Tibial nerve (tissue), 4 donors: ENCODE measurements around the gene PROB1. TPM values are rescaled to one million over a fixed set of nuclear protein-coding genes. Genes with fewer than 3 reads are reported as not detected.

Source experiments
- DNase-seq, 2 donors: peaks; one replicate each; pipeline ENCODE4 v3.0.0-alpha.2; 2019; ENCODE audit warnings: low spot score in 2 of 2
- H3K27ac ChIP-seq, 4 donors: fragments of 200-600 bp; sonication (generic) in 3 of 4; one replicate each; pipeline ENCODE4 v1.5.1; 2017 to 2019; ENCODE audit warnings: mild to moderate bottlenecking in 1 of 4
- H3K27me3 ChIP-seq, 2 donors: fragments of 200-600 bp; sonication (generic) in 1 of 2; one replicate each; pipeline versions ENCODE4 v1.5.1 to v1.6.0; 2017 to 2019
- H3K36me3 ChIP-seq, 3 donors: fragments of 200-600 bp; sonication (generic); one replicate each; pipeline ENCODE4 v1.5.1; 2018 to 2019
- H3K4me1 ChIP-seq, 4 donors: fragments of 200-600 bp; sonication (generic) in 3 of 4; one replicate each; pipeline ENCODE4 v1.5.1; 2017 to 2019
- H3K4me3 ChIP-seq, 4 donors: fragments of 200-600 bp; sonication (generic) in 3 of 4; one replicate each; pipeline ENCODE4 v1.5.1; 2017 to 2019; ENCODE audit warnings: mild to moderate bottlenecking in 1 of 4, moderate library complexity in 1 of 4
- H3K9me3 ChIP-seq, 4 donors: fragments of 200-600 bp; sonication (generic) in 3 of 4; one replicate each; pipeline ENCODE4 v1.5.1; 2017 to 2019
- EP300 ChIP-seq, 2 donors: sonication (generic); formaldehyde crosslinking; IDR thresholded peaks; one replicate each; pipeline ENCODE4 v1.6.1; 2017; ENCODE audit warnings: antibody characterized with exemption in 2 of 2, mild to moderate bottlenecking in 1 of 2
- POLR2A ChIP-seq, 2 donors: fragments of 450-650 bp; IDR thresholded peaks; one replicate each; pipeline ENCODE4 v1.6.1; 2017; ENCODE audit warnings: antibody characterized with exemption in 2 of 2, mild to moderate bottlenecking in 2 of 2, moderate library complexity in 2 of 2
- WGBS, 2 donors: methylation state at CpG; one replicate each; pipeline ENCODE4 v1.1.5; 2018; 5-methylcytosine and 5-hydroxymethylcytosine counted together
- total RNA-seq, 4 donors: library from RNA; depleted of rRNA; stranded (reverse); fragments of >200 nt; gene quantifications; one replicate each; pipeline ENCODE4 v1.1.0, GENCODE V29; 2016
- TF ChIP-seq, protein P1 (sequence below), 5 experiments: fragments of 200-600 bp in 3 of 5; fragments of 450-650 bp in 2 of 5; sonication (generic) in 3 of 5; IDR thresholded peaks; one replicate each; pipeline ENCODE4 v1.5.1; 2016 to 2019; ENCODE audit warnings: antibody characterized with exemption in 5 of 5, mild to moderate bottlenecking in 3 of 5, moderate library complexity in 2 of 5

PROB1 gene
- total RNA-seq, 4 donors from 2014 or later = 0.63 to 3.6 (median 1.3) TPM

DNA sequence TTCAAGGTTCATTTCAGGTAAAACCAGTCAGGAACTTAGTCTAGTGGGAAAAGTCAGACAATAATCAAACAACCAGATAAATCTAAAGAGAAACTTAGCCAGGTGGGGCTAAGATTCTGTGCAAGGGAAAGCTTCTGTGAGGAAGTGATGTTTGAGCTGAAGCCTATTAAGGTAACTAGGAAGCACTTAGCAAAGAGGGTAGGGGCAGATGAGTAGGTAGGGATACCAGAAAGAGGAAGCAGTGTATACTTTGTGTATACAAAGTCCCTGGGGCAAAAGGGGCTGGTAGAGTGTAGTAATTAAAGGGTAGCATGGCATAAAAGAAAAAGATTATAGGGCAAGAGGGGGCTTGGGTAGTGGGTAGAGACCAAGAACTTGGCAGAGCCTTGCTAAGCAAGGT is 12.6 kb upstream of the PROB1 start:
- DNase-seq = no peak
- H3K27ac ChIP-seq = no peak overlapping the region
- no peak overlapping the region for H3K4me3 ChIP-seq
- H3K36me3 ChIP-seq = peaks cover 0 to 11% (median 0%) of the 10 kb centered on the region in 3 donors
- no peaks in the 10 kb centered on the region for H3K27me3 ChIP-seq
- TF ChIP-seq, protein P1, sequence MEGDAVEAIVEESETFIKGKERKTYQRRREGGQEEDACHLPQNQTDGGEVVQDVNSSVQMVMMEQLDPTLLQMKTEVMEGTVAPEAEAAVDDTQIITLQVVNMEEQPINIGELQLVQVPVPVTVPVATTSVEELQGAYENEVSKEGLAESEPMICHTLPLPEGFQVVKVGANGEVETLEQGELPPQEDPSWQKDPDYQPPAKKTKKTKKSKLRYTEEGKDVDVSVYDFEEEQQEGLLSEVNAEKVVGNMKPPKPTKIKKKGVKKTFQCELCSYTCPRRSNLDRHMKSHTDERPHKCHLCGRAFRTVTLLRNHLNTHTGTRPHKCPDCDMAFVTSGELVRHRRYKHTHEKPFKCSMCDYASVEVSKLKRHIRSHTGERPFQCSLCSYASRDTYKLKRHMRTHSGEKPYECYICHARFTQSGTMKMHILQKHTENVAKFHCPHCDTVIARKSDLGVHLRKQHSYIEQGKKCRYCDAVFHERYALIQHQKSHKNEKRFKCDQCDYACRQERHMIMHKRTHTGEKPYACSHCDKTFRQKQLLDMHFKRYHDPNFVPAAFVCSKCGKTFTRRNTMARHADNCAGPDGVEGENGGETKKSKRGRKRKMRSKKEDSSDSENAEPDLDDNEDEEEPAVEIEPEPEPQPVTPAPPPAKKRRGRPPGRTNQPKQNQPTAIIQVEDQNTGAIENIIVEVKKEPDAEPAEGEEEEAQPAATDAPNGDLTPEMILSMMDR (IDR thresholded peaks at IDR 0.05) = no peak
- TF ChIP-seq EP300 (IDR thresholded peaks at IDR 0.05) = no peak
- TF ChIP-seq POLR2A (IDR thresholded peaks at IDR 0.05) = no peak
- H3K9me3 ChIP-seq = no peaks in the 10 kb centered on the region
- H3K4me1 ChIP-seq = peaks cover 4 to 15% (median 11%) of the 10 kb centered on the region in 4 donors

DNA sequence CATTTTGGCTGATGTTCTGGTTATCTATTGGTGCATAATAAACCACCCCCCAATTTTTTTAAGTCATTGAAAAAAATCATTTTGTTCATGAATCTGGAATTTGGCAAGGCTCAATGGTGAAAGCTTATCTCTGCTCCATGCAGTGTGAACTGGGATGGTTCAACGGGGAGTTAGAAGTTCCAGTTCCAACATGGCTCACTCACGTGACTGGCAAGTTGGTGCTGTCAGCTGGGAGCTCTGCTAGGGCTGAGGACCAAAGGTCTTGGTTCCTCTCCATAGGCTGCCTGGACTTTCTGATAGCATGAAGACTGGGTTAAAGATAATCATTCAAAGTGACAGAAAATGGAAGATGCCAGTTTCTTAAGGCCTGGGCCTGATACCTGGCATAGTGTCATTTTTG is 12.1 kb upstream of the PROB1 start:
- 87 to 96% methylated on average over 2 of the region's 2 CpGs for WGBS, 2 donors
- Histone ChIP-seq H3K27me3 (no peaks in the 10 kb centered on the region), H3K9me3 (no peaks in the 10 kb centered on the region), H3K36me3 (peaks cover 0 to 6% (median 0%) of the 10 kb centered on the region in 3 donors), H3K4me3 (no peak overlapping the region), H3K4me1 (peaks cover 4 to 15% (median 11%) of the 10 kb centered on the region in 4 donors), H3K27ac (no peak overlapping the region)
- no peak for DNase-seq
- TF ChIP-seq, protein P1 (IDR thresholded peaks at IDR 0.05) = no peak
- TF ChIP-seq POLR2A (IDR thresholded peaks at IDR 0.05) (no peak), EP300 (IDR thresholded peaks at IDR 0.05) (no peak)

DNA sequence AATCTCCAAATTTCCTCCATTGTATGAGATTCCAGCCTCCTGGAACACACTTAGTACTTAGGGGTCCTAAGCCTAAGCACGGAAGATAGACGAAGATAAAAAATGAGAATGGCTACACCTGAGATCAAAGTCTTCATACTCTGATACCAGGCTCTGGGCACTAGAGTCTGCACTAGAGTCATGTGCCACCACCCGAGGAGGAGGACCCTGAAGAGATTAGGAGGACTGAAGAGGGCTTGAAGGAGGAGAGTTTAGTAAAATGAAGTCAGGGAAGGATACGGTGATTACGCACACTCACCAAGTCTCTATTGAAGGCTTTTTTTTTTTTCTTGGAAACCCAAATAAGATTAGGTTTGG is 9.6 kb upstream of the PROB1 start:
- Histone ChIP-seq H3K27ac (peak overlapping the region; percentile 82 to 97 (median 88)), H3K27me3 (no peaks in the 10 kb centered on the region), H3K36me3 (no peaks in the 10 kb centered on the region), H3K9me3 (no peaks in the 10 kb centered on the region), H3K4me1 (peaks cover 4 to 15% (median 11%) of the 10 kb centered on the region in 4 donors), H3K4me3 (peak overlapping the region in 3 of 4 donors; percentile 36 to 58 (median 58))
- WGBS, 2 donors = 69 to 70% methylated on average over 5 of the region's 5 CpGs
- TF ChIP-seq POLR2A (IDR thresholded peaks at IDR 0.05) (no peak), EP300 (IDR thresholded peaks at IDR 0.05) (no peak)
- TF ChIP-seq, protein P1 (IDR thresholded peaks at IDR 0.05) = no peak
- no peak for DNase-seq

DNA sequence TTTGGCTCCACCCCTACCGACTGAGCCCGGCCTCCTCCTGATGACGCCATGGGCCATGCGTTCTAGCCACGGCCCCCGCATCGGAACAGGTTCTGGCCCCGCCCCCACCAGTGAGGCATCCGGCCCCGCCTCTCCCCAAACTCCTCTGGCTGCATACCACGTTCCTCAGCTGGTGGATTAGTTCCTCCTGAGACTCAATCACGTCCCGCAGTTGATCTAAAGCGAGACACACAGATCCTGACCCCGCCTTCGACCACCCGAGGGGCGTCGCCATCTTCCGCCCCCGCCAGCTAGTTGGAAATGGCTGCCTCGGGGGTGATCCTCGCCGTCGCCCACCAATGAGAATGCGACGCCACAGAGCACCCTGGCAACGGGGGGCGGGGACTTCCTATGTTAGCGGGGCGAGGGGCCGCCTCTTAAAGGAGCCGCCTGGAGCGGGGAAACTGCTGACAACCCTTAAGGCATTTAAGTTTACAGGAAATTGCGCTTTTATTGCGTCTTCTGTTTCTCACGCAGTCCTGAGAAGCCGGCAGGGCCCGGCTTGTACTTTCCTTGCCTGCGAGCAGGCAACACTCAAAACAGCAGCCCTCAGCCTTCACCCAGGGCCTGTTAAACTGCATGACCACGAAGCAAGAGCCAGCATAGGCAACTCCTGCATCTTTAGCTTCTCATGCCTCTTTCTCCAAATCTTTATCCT is 9.0 kb upstream of the PROB1 start, which contains the start of gene SPATA24:
Gene SPATA24, minus strand, starts transcription at position 303 of the 697 bp plus-strand sequence. Its CDS starts 29 bp downstream, at position 274.
- 0% methylated on average over 25 to 41 of the region's 41 CpGs for WGBS, 2 donors
- Histone ChIP-seq H3K36me3 (no peaks in the 10 kb centered on the region), H3K4me1 (peaks cover 4 to 15% (median 11%) of the 10 kb centered on the region in 4 donors), H3K27me3 (no peaks in the 10 kb centered on the region), H3K9me3 (no peaks in the 10 kb centered on the region), H3K4me3 (peak within 1 kb of the TSS; percentile 36 to 58 (median 50)), H3K27ac (peak within 1 kb of the TSS; percentile 82 to 97 (median 88))
- DNase-seq = peak; percentile 98
- no peak for TF ChIP-seq POLR2A (IDR thresholded peaks at IDR 0.05)
- peak; percentile 86 to 91 for TF ChIP-seq EP300 (IDR thresholded peaks at IDR 0.05)
- TF ChIP-seq, protein P1 (IDR thresholded peaks at IDR 0.05) = peak in 1 of 5 experiments; percentile 46

DNA sequence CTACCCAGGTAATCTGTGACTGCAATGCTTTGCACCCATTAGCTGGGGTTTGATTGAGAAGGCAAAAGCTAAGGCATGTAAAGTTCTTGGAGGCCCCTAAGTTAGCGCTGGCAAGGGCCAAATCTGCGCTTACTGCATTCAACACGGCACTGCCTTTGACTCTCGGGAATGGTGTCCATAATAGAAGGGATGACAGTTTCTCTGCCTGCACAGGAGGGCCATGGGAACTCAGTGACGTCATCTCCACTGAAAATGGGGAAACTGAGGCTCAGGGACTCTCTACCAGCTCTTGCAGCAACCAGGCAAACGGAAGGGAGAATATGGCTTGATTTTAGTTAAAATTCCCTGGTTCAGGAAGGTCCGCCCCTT is 8.5 kb upstream of the PROB1 start:
- 9 to 15% methylated on average over 6 to 7 of the region's 7 CpGs for WGBS, 2 donors
- H3K27ac ChIP-seq = peak overlapping the region; percentile 82 to 97 (median 88)
- H3K36me3 ChIP-seq = no peaks in the 10 kb centered on the region
- no peak for DNase-seq
- peaks cover 4 to 15% (median 11%) of the 10 kb centered on the region in 4 donors for H3K4me1 ChIP-seq
- H3K27me3 ChIP-seq = no peaks in the 10 kb centered on the region
- no peaks in the 10 kb centered on the region for H3K9me3 ChIP-seq
- TF ChIP-seq POLR2A (IDR thresholded peaks at IDR 0.05) (no peak), EP300 (IDR thresholded peaks at IDR 0.05) (no peak)
- TF ChIP-seq, protein P1 (IDR thresholded peaks at IDR 0.05) = no peak
- H3K4me3 ChIP-seq = peak overlapping the region; percentile 36 to 58 (median 50)
